GM19035 (cell line): ENCODE results near the gene DOK5.

Experiments used
- ATAC-seq: cut with Tn5 transposase; IDR thresholded peaks from one replicate; pipeline ENCODE4 v1.9.1; 2021; ENCODE audit not compliant: unreplicated experiment

Gene DOK5

GRCh38 chr20:54510541-54511129 lies 35.2 kb downstream of the DOK5 start:
- ATAC-seq = no peak

DNA sequence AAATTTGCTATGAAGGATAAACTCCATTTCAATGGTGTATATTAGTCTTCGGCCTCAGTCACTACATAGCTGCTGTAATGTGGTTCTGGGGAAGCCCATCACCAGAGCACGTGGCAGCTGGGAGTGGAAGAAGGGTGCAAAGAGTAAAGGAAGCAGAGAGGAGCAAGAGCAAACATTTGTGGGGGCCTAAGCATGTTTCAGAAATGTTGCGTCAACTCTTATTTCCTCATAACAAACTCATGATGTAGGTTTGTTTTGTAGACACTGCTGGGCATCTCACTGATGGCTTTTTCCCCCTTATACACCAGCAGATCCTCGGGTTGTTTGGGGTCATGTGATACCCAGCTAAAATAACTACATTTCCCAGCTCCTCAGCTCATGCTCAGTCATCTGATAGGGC lies 37.3 kb downstream of the DOK5 start:
- no peak for ATAC-seq

GRCh38 chr20:54514028-54514607 lies 38.7 kb downstream of the DOK5 start:
- no peak for ATAC-seq

GRCh38 chr20:54515793-54516628 lies 40.6 kb downstream of the DOK5 start:
- no peak for ATAC-seq

DNA sequence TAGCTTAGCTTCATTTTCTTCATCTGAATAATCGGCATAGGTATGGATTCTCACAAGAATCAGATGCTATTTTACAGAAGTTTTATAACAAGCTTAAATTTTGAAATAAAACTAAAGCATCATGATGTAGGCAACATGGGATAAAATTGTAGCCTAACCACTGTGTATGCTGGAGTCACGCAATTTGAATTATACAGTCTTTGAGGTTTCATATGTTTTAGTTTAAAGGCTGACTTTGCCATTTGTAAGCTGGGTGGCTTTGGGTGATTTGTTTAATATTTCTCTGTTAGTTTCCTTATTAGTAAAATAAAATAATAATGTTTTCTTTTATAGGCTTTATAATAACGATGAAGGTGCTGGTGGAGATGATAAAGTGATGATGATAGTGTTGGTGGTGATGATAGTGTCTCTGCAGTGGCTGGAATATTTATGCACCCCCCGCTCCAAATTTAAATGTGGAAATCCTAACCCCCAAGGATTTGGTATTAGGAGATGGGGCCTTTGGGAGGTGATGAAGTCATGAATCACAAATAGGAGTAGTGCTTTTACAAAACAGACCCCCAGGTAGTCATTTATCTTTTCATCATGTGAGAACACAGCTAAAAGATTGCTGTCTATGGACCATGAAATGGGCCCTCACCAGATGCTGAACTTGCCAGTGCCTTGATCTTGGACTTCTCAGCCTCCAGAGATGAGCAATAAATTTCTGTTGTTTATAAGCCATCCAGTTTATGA lies 42.0 kb downstream of the DOK5 start:
- no peak for ATAC-seq

- ATAC-seq = no peak
Measured at GRCh38 chr20:54524849-54525248, 49.5 kb downstream of the DOK5 start.

- ATAC-seq = no peak
Measured at GRCh38 chr20:54525916-54526590, 50.7 kb downstream of the DOK5 start.

DNA sequence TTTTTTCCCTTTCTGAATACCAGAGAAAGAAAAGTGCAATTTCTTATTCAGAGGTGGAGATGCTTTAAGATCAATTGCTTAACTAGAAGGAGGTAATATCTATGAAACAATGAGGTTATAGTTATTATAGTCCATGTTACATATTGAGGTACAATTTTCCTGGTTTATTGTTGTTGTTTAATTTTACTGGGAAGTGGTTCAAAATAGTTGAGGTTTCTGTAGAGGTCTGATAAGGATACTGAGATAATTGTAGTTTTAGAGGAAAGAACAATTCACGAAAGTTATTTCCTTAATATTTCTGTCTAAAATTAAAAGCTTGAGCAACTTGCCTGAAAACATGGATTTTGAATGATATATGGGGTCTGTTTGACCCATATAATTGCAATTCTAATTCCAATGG lies 51.4 kb downstream of the DOK5 start:
- ATAC-seq = no peak

GRCh38 chr20:54532573-54532972 lies 57.2 kb downstream of the DOK5 start:
- ATAC-seq = no peak

DNA sequence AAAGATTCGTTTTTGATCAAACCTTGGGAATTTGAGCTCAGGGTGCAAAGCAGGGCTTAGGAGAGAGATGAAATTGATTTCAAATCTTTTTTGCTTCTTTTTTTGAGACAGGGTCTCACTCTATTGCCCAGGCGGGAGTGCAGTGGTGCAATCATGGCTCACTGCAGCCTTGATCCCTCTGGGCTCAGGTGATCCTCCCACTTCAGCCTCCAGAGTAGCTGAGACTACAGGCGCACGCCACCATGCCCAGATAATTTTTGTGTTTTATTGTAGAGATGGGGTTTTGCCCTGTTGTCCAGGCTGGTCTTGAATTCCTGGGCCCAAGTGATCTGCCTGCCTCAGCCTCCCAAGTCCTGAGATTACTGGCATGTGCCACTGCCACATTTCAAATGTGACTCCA lies 58.7 kb downstream of the DOK5 start:
- no peak for ATAC-seq

DNA sequence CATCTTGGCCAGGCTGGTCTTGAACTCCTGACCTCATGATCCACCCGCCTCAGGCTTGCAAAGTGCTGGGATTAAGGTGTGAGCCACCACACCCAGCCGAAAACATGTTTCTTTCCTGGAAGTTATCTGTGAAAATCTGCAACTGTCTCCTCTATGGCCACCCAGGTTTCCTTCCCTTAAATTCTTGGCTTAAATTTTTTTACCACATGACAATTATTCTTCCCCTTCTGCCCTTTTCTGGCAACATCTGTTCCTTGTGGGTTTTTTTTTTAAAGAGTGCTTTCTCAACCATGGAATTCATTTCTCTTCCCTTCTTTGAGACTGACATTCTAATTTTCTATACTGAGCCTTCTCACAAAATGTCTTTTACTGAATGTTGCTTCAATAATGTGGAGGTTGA lies 59.6 kb downstream of the DOK5 start:
- ATAC-seq = no peak

GRCh38 chr20:54535746-54536145 lies 60.4 kb downstream of the DOK5 start:
- no peak for ATAC-seq

- ATAC-seq = no peak
Measured at GRCh38 chr20:54539521-54540046, 64.2 kb downstream of the DOK5 start.

GRCh38 chr20:54543369-54543768 lies 68.0 kb downstream of the DOK5 start:
- no peak for ATAC-seq

GRCh38 chr20:54545676-54546358 lies 70.4 kb downstream of the DOK5 start:
- ATAC-seq = no peak

DNA sequence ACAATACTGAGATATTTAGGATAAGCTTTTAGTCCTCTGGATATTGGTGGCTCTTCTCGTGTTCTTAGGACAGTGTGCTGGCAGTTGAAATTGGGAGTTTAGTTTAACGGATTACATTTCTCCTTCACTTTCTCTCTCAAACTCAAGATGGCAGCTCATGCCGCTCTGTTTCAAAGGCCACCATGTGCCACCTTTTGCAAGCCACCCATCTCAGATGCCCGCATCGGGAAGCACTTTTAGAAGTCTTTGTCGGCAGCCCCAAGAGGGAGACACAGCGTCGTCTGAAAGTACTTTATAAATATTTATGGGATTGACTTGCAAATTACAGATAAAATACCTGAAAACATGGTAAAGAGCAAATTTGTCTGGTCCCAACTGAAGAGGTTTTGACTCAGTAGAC lies 73.5 kb downstream of the DOK5 start:
- no peak for ATAC-seq

DNA sequence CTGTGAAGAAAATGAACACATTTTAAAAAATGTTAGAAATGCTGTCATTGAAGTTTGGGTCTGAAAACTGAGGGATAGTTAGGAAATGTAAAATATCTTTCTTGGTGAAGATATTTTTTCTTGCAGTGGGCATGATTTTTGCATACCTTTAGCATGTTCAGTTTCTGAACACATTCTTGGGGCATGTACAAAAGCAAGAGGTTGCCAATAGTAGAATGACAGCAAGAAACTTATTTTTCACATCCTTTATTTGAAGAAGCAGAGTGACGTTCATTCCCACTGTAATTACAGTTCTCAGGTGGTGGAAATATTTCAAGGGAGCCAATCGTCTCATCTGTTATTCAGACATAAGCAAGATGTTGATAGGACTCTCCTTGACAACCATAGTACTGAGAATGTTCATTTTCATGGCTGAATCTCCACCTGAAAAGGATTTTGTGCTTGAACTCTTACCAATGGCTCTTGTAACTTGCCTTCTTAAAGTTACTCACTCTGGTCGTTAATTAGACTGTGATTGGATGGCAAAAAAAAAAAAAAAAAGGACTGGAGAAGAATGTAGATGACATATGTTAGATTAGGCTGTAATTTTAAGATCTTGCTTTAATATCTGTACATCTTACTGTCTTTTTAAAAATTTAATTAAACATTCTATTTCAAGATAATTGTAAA lies 74.4 kb downstream of the DOK5 start:
- no peak for ATAC-seq

DNA sequence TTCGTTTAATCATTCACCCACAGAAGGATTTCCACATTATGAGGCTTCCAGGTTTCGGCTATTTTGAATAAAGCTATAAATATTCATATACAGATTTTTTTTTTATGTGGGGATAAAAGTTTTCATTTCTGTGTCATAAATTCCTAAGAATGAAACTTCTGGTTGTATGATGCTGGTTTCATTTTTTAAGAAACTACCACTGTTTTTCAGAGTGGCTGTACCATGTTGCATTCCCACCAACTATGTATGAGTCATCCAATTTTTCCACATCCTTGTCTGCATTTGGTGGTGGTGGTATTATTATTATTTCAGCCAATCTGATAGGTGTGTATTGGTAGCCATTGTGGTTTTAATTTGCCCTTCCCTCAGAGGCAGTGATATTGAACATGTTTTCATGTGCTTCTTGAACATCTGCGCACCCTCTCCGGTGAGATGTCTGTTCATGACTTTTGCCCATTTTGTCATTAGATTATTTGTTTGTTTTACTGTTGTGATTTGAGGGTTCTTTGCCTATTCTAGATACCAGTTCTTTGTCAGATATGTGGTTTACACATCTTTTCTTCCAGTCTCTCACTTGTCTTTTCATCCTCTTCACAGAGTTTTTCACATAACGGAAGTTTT lies 75.5 kb downstream of the DOK5 start:
- no peak for ATAC-seq

- ATAC-seq = no peak
Measured at GRCh38 chr20:54554006-54554405, 78.6 kb downstream of the DOK5 start.
